UCSD-AML1 (cell line): ENCODE results near the gene SSMEM1.
"Not testable (repeated sequence)": the region's sequence is repeated elsewhere in the genome, so short reads cannot be mapped to it uniquely, and the experiment has no call there.

Experiments used
- DNase-seq: peaks from one replicate; lab custom pipeline; 2025; ENCODE audit not compliant: unreplicated experiment; lab: John Stamatoyannopoulos, UW

Gene SSMEM1

GRCh38 chr7:130207642-130208041 lies at the start of gene SSMEM1:
Gene SSMEM1, plus strand, starts transcription at chr7:130207860. Its CDS starts 51 bp downstream, at chr7:130207911.
- DNase-seq, result no peak

DNA sequence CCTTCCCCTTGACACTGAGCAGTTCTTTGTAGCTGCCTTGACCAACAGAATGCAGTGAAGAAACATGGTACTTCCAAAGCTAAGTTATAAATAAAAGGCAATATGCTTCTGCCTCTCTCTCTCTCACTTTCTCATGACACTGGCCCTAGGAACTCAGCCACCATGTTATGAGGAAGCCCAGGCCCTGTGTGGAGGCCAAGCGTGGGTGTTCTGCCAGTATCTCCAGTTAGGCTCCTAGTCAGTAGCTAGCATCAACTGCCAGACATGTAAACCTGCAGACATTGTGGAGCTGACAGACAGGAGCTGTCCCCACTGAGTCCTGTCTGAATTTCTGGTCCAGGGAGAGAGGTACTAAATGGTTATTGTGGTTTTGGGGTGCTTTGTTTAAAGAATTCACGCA lies 47.6 kb upstream of the SSMEM1 start:
- no peak for DNase-seq

DNA sequence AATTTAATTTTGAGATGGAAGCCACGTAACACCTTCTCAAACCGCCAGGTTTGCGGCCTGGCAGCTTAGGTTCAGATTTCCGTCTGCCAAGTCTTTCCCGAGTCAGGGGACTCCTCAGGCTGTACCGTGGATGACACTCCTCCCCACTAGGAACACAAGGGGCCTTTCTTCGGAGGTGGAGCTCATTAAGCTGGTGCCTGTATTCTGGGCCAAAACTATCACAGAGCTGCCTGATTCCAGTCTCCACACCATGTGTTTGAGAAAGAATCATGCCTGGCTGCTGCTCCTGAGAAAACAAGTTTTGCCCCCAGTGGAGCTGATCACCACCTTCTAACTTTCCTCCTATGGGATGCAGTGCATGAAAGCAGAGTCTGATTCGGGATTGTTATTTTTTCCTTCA lies 47.2 kb upstream of the SSMEM1 start:
- DNase-seq, result no peak

- no peak for DNase-seq
These were observed 45.5 kb upstream of the SSMEM1 start for GRCh38 chr7:130162196-130162595.

DNA sequence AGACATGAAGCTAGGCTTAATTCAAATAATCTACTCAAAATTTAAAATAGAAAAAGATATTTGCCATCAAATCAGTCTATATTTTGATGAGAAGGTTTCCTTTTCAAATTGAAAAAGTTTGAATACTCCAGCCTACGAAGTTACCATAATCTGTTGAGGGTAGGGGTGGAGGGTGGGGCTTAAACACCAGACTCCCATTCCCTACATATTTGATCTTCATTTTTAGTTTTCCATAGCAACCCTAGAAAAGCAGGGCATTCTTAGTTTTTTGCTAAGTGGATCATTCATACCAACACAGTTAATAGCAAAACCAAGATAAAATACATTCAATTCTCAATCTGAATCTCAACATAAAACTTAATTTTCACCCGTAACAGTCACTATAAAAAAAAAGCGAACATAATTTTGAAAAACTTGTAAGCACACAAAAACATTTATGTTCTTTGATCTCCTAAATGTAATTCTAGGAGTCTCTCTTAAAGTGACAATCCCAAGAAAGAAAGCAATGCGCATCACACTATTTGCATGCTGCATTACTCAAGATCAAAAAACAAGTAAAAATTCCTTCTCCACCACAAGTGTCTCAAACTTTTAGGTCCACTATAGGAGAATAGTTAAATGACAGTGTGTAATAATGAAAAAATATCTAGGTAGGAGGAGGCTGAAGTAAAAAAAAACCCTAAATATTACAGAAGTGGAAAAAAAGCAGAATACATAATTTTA lies 33.3 kb upstream of the SSMEM1 start:
- no peak for DNase-seq

- DNase-seq, result no peak
These were observed 29.4 kb upstream of the SSMEM1 start for GRCh38 chr7:130178251-130178650.

DNA sequence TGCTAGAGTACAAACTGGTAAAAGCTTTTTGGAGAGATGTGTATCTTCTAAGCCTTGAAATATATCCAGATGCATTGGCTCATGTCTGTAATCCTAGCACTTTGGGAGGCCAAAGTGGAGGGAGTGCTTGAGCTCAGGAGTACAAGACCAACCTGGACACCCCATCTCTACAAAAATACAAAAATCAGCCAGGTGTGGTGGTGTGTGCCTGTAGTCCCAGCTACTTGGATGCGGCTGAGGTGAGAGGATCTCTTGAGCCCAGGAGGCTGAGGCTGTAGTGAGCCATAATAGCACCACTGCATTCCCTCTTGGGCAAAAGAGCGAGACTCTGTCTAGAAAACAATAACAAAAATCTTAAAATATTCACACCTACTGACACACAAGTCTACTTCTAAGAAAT lies 28.0 kb upstream of the SSMEM1 start:
- no peak for DNase-seq

DNA sequence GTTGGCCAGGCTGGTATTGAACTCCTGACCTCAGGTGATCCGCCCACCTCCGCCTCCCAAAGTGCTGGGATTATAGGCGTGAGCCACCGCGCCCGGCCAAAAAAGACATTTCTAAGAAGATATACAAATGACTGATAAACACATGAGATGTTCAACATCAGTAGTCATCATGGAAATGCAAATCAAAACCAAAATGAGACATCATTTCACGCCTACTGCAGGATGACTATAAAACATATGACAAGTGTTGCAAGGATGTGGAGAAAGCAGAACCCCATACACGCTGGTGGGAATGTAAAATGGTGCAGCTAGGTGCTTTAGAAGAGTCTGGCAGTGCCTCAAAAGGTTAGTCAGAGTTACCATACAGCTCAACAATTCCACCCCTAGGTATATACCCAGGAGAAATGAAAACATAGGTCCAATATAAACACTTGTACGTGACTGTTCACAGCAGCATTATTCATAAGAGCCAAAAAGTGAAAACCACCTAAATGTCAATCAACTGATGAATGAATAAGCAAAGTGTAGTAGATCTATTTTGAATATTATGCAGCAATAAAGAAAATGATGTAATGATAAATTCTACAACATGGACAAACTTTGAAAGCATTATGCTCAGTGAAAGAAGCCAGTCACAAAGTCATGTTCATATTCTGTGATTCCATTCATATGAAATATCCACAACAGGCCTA lies 26.9 kb upstream of the SSMEM1 start:
- DNase-seq, result no peak

- DNase-seq, result no peak
These were observed 26.4 kb upstream of the SSMEM1 start for GRCh38 chr7:130181263-130181605.

GRCh38 chr7:130182990-130183389 lies 24.7 kb upstream of the SSMEM1 start:
- no peak for DNase-seq

GRCh38 chr7:130184349-130184748 lies 23.3 kb upstream of the SSMEM1 start:
- DNase-seq, result not testable (repeated sequence)

DNA sequence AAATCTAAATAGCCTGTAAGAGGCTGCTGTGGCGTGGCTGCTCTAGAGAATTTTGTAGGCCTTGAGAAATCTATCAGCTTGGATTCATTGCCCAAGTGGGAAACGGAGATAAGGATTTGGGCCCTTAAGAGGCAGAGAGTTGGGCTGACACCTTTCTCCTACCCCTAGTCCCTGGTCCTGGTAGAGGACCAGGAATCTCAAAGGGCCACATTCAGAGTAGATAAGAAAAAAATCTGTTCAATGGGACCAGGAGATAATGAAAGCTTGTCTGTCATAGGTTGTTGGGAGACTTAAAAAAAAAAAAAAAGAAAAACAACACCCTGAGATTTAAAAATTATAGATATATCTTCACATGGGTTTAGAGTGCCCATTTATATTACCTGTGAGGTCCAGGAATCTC lies 20.3 kb upstream of the SSMEM1 start:
- DNase-seq, result no peak

GRCh38 chr7:130189343-130189742 lies 18.3 kb upstream of the SSMEM1 start:
- no peak for DNase-seq

GRCh38 chr7:130191791-130192190 lies 15.9 kb upstream of the SSMEM1 start:
- no peak for DNase-seq

GRCh38 chr7:130195396-130195795 lies 12.3 kb upstream of the SSMEM1 start:
- DNase-seq, result no peak

GRCh38 chr7:130196476-130196875 lies 11.2 kb upstream of the SSMEM1 start:
- no peak for DNase-seq

DNA sequence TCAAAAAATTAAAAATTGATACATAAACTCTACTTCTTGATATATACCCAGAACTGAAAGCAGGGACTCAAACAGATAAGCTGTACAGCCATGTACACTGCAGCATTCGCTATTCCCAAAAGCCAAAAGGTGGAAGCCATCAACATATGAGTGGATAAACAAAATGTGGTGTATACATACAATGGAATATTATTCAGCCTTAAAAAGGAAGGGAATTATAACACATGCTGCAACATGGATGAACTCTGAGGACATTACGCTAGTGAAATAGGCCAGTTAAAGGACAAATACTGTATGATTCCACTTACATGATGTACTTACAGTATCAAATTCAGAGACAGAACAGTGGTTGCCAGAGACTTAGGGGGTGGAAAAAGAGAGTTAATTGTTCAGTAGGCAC lies 10.6 kb upstream of the SSMEM1 start:
- DNase-seq, result no peak

GRCh38 chr7:130201796-130202195 lies 5.9 kb upstream of the SSMEM1 start:
- no peak for DNase-seq

- DNase-seq, result peak; percentile 86
These were observed 2.3 kb upstream of the SSMEM1 start, which contains the start of gene TMEM209 for GRCh38 chr7:130205084-130205947. Gene TMEM209, minus strand, starts transcription at chr7:130205406. Its CDS starts 31 bp downstream, at chr7:130205375.

DNA sequence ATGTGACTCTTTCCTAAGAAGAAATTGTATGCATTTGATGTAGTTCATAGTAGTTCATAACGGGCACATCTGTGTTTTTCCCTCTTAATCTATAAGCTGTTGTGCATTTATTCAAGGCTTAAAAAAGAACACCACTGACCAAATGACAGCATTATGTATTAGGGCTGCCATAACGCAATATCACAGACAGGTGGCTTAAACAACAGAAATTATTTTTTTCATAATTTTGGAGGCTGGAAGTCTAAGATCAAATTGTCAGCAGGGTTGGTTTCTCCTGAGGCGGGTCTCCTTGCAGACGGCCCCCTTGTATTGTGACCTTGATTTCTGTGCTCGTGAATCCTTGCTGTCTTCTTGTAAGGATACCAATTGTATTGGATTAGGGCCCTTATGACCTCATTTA lies 627 bp upstream of the SSMEM1 start:
- DNase-seq, result no peak

- no peak for DNase-seq
These were observed 856 bp downstream of the SSMEM1 start for GRCh38 chr7:130208516-130208915.
